Brain pericyte (primary cell): Measurements from ENCODE around the gene RANBP6.
A peak's percentile ranks its signal among the peaks of the same experiment; 100 is the strongest.

Source experiments
- DNase-seq: peaks from one replicate; pipeline ENCODE4 v3.0.0-alpha.2; 2012; ENCODE audit warnings: low read depth, low spot score

Gene RANBP6

GRCh38 chr9:6007058-6007769, 8.2 kb downstream of the RANBP6 start:
- DNase-seq: peak; percentile 45

DNA sequence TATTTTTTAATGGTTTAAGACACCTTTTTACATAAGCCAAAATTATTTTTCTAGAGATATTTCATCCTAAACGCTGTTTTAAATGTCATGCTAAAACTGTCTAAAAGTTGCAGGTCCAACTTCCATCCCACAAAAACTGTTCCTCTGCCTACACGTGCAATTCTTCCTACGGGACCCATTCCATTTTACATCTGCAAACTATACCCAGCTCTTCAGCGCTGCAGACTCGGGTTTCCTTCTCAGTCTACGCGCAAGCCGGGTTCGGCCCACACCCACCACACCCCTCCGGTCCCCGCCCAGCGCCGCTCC, 8.7 kb downstream of the RANBP6 start:
- no peak for DNase-seq

GRCh38 chr9:6000955-6001354, 14.5 kb downstream of the RANBP6 start:
- no peak for DNase-seq

DNA sequence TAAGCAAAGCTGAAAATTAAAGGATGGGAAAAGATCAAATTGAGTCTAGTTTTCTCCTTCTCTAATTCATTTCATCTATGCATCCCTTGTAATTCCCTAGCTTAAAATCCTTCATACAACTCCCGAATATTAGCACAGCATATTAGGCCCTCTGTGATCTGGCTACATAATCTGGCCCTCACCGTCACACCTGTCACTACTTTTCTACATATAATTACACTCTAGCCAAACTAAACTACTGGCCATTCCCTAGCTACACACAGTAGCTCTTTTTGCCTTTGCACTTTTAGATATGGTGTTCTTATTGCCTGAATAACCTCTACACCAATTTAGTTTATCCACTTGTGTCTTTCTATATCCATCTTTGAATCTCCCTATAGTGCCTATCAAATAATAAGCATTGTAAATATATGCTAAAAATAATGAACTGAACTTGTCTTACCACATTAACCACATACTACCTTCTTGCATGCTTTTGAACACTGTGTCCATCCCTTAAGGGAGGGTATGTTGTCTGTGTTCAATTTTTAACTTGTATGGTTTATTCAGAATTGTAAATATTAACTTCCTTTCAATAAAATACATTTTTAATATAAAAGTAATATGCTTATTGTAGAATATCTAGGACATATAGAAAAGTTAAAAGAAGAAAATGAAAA, 15.9 kb downstream of the RANBP6 start:
- DNase-seq: no peak

DNA sequence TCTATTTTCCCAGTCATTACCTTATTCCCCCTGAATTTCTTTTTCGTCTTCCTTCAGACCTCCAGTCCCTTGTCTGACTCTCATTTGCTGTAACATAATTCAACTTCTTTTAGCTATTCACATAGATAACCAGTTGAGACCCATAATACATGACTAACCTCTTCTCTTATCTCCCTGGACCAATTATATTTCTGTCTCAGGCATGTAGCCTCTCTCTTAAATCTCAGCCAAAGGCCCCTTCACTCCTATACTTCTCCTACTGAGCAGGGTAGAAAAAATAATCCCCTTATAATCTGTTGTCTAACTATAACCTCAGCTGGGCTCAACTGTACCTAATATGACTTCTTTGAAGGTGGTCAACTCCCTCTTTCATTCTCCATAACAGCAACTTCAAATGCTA, 20.9 kb downstream of the RANBP6 start:
- no peak for DNase-seq

DNA sequence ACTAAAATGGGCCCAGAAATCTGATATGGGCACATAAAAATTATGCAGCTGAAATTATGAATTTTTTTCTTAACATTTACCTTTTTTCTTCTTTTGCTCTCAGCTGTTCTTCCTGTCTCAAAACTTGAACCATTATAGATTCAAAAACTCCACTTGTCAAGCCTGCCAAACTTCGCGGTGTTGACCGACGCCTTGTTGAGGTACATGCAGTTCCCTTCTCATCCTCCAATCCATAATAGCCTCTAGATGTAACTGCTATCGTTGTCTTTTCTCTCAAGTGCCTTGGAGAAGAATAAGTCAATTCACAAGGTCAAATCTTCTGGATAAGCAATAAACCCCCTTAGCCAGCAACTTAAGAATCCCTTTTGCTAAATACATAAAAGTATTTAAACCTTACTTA, 27.2 kb downstream of the RANBP6 start:
- no peak for DNase-seq

DNA sequence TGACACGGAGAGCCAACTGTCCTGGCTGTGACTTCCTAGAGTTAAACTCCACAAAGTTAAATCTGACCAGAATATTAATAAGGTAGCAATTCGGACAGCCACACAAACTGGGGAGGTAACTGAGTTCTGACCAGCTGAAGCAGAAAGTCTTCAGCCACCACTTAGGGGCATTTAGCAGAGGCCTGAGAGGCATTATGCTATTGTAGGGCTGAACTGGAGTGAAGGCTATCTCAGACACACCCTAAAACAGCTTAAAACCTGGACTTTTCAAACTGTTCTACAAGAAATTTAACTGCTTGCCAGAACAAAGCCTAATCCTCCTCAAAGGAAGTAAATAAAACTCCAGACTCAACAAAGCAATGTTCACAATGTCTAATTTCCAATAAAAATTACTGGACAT, 32.4 kb downstream of the RANBP6 start:
- no peak for DNase-seq

- DNase-seq: no peak
Observed at GRCh38 chr9:5982317-5982716, 33.1 kb downstream of the RANBP6 start.

DNA sequence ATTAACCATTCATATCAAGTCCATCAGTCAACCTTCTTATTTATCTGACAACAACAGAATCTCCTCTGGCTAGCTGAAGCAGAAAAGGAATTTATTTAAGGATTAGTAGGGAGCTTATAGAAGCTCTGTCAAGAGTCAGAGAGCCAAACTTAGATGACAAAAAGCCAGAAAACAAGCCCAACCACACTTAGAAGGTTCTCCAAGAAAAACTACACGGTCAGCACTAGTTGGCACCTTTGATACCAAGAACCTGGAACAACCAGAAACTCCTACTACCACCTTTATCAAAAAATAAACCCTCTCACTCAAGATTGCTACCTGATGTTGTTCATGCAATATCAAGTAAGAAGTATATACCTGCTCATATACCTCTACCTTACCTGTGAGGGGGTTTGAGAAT, 36.9 kb downstream of the RANBP6 start:
- no peak for DNase-seq

DNA sequence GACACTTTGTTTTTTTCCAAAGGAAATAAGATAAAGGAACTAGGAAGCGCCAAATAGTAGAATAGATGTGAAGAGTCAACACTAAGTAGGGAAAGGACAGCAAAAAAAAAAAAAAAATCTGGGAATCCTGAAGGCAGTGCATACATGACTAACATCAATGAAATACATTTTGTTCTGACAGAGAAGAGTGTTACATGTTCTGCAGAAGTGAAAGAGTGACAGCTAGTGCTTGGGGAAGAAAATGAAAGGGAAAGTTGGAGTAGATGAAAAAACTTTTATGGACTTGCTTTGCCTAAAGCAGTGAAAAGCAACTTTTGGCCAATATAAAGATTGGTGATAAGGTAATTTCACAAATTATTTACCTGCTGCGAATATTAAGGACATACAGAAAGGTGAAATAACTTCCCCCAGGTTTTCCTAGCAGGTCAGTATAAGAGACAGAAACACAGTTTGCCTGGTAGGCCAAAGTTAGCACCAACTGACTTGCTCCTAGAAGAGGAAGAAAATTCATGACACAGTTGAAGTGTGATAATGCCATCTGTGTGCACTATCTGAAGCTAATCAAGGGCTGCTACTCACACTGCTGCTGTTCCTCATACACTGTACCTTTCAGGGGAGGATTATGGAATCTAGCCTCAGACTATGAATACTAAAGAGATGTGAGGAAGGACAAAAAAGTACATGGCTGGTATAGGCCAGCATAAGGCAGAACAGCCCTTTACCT, 38.6 kb downstream of the RANBP6 start:
- no peak for DNase-seq

- DNase-seq: no peak
Observed at GRCh38 chr9:5971740-5972139, 43.7 kb downstream of the RANBP6 start.
